Fibroblast of lung (primary cell): ENCODE measurements around the gene HHLA2. TPM values are rescaled to one million over a fixed set of nuclear protein-coding genes. Genes with fewer than 3 reads are reported as not detected.
"Not testable (repeated sequence)": the region's sequence is repeated elsewhere in the genome, so short reads cannot be mapped to it uniquely, and the experiment has no call there.

Experiments used
- DNase-seq, 2 donors: peaks; one replicate each; pipeline versions ENCODE4 v3.0.0 to v3.0.0-alpha.2; 2010; ENCODE audit warnings: low read depth in 2 of 2
- H2AFZ ChIP-seq: 2 replicates; pipeline ENCODE4 v1.5.1; 2012; ENCODE audit warnings: low read length, control low read depth, inconsistent platforms
- H3K27ac ChIP-seq: 2 replicates; pipeline ENCODE4 v1.5.1; 2011; ENCODE audit warnings: low read length, control low read depth; ENCODE audit not compliant: insufficient read depth
- H3K27me3 ChIP-seq: 2 replicates; pipeline ENCODE4 v1.5.1; 2011; ENCODE audit warnings: mild to moderate bottlenecking, low read length; ENCODE audit not compliant: control insufficient read depth, insufficient read depth
- H3K36me3 ChIP-seq: 2 replicates; pipeline ENCODE4 v1.5.1; 2011; ENCODE audit warnings: low read length; ENCODE audit not compliant: control insufficient read depth, insufficient read depth
- H3K4me1 ChIP-seq: 2 replicates; pipeline ENCODE4 v1.5.1; 2011; ENCODE audit warnings: low read length; ENCODE audit not compliant: control insufficient read depth, insufficient read depth; ENCODE audit errors: extremely low read depth
- H3K4me2 ChIP-seq: 2 replicates; pipeline ENCODE4 v1.5.1; 2011; ENCODE audit warnings: low read length, control low read depth; ENCODE audit not compliant: insufficient read depth; ENCODE audit errors: extremely low read depth
- H3K4me3 ChIP-seq, 4 experiments: fragments of 200-600 bp in 1 of 4; sonication (generic) in 1 of 4; replicated peaks in 1 of 4; 2 replicates each; pipeline ENCODE4 v1.5.1; 2011 to 2016; ENCODE audit warnings: low read length in 4 of 4, low read depth in 3 of 4, mild to moderate bottlenecking in 3 of 4, control low read depth in 2 of 4, inconsistent platforms in 1 of 4, mixed read lengths in 1 of 4; ENCODE audit not compliant: insufficient read depth in 1 of 4; ENCODE audit errors: control extremely low read depth in 1 of 4
- H3K79me2 ChIP-seq: 2 replicates; pipeline ENCODE4 v1.5.1; 2012; ENCODE audit warnings: mild to moderate bottlenecking, low read length, inconsistent platforms; ENCODE audit not compliant: control insufficient read depth, insufficient read depth
- H3K9ac ChIP-seq: 2 replicates; pipeline ENCODE4 v1.5.1; 2011; ENCODE audit warnings: mild to moderate bottlenecking, low read length, control low read depth; ENCODE audit not compliant: insufficient read depth
- H3K9me3 ChIP-seq: 2 replicates; pipeline ENCODE4 v1.5.1; 2012; ENCODE audit warnings: low read depth, low read length; ENCODE audit not compliant: control insufficient read depth, insufficient read depth
- H4K20me1 ChIP-seq: 2 replicates; pipeline ENCODE4 v1.5.1; 2011; ENCODE audit warnings: low read length; ENCODE audit not compliant: control insufficient read depth, insufficient read depth; ENCODE audit errors: extremely low read depth
- EZH2 ChIP-seq: IDR thresholded peaks from 2 replicates; pipeline ENCODE4 v1.5.1; 2012; ENCODE audit warnings: low read length, control low read depth, mild to moderate bottlenecking; ENCODE audit errors: missing control alignments
- polyA plus RNA-seq, 2 donors: library from polyadenylated mRNA; depleted of rRNA in 1 of 2; stranded (reverse) in 1 of 2; unstranded in 1 of 2; fragments of >200 nt; gene quantifications; 2 replicates each; pipeline ENCODE4 v1.2.1, GENCODE V29; 2011 to 2012; ENCODE audit warnings: missing spikeins in 1 of 2
- total RNA-seq: library from RNA; depleted of rRNA; stranded (reverse); fragments of >200 nt; gene quantifications from 2 replicates; pipeline ENCODE4 v1.2.1, GENCODE V29; 2014
- TF ChIP-seq, protein P1 (sequence below), 2 donors: IDR thresholded peaks in 1 of 2; conservative IDR thresholded peaks in 1 of 2; 1 replicate in 1 of 2; 2 replicates in 1 of 2; pipeline ENCODE4 v1.5.1; 2011 to 2012; ENCODE audit warnings: low read length in 2 of 2, control low read depth in 1 of 2, inconsistent platforms in 1 of 2, low read depth in 1 of 2, mild to moderate bottlenecking in 1 of 2

HHLA2 gene
- total and polyA plus RNA-seq, 2 donors (not counting 1 experiment from before 2014, with no cell fraction given), result not detected

DNA sequence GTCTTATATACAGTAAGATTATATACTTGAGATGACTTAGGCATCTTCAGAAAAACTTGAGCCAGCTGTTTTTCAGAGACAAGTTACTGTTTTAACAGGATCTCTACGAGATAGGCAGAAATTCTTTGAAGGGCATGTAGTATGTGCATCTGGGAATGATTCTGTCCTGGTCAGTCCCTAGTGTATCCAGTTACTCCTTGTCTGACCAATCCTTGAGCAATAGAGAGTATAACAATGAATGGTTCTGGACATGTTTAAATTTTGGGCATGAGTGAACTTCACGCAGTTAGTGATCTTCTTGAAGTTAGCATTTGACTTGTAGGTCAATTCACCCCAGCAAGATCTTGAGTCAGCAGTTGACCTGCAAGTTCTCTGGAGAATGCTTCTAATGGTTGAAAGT is 24.7 kb upstream of the HHLA2 start:
- H3K79me2 ChIP-seq, result no peaks in the 10 kb centered on the region
- no peak for DNase-seq
- no peaks in the 10 kb centered on the region for H3K9me3 ChIP-seq
- H3K9ac ChIP-seq, result no peak overlapping the region
- no peaks in the 10 kb centered on the region for H4K20me1 ChIP-seq
- no peak overlapping the region for H3K4me2 ChIP-seq
- no peaks in the 10 kb centered on the region for H3K36me3 ChIP-seq
- TF ChIP-seq, protein P1, sequence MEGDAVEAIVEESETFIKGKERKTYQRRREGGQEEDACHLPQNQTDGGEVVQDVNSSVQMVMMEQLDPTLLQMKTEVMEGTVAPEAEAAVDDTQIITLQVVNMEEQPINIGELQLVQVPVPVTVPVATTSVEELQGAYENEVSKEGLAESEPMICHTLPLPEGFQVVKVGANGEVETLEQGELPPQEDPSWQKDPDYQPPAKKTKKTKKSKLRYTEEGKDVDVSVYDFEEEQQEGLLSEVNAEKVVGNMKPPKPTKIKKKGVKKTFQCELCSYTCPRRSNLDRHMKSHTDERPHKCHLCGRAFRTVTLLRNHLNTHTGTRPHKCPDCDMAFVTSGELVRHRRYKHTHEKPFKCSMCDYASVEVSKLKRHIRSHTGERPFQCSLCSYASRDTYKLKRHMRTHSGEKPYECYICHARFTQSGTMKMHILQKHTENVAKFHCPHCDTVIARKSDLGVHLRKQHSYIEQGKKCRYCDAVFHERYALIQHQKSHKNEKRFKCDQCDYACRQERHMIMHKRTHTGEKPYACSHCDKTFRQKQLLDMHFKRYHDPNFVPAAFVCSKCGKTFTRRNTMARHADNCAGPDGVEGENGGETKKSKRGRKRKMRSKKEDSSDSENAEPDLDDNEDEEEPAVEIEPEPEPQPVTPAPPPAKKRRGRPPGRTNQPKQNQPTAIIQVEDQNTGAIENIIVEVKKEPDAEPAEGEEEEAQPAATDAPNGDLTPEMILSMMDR (conservative IDR thresholded peaks at IDR 0.05 in 1 of 2, IDR thresholded peaks at IDR 0.05 in 1 of 2; ENCODE audit: low read depth in 1 of 2, low read length in 2 of 2), result no peak
- TF ChIP-seq EZH2, result no peak
- no peaks in the 10 kb centered on the region for H3K27me3 ChIP-seq
- H3K4me3 ChIP-seq, result no peak overlapping the region
- H2AFZ ChIP-seq, result no peak overlapping the region
- no peak overlapping the region for H3K27ac ChIP-seq
- H3K4me1 ChIP-seq, result no peaks in the 10 kb centered on the region

- H2AFZ ChIP-seq, H3K27ac ChIP-seq, H3K27me3 ChIP-seq, H3K4me3 ChIP-seq, H3K4me1 ChIP-seq, H3K36me3 ChIP-seq, H3K79me2 ChIP-seq, H4K20me1 ChIP-seq, H3K4me2 ChIP-seq, H3K9me3 ChIP-seq, H3K9ac ChIP-seq, DNase-seq: not testable (repeated sequence)
Measured at GRCh38 chr3:108279066-108279465, 17.3 kb upstream of the HHLA2 start.

DNA sequence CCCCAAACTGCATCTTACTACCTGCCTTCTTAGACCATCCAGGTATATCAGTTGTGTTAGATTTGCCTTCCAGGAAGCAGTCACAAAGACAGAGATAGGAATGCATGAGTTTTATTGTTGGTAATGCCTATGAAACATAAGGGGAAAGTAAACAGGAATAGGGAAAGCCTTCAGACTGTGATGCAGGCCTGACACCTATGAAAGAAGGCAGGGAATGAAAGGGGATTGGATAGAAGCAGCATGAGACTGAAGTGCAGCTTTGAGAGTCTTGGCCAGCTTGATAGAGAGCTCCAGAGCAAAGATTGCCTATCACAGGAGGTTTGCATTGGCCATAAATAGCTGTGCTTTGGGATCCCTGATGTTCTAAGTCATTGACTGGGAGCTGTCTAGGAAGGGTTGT is 15.9 kb upstream of the HHLA2 start:
- Histone ChIP-seq H3K4me2 (no peak overlapping the region), H3K36me3 (no peaks in the 10 kb centered on the region), H3K4me1 (no peaks in the 10 kb centered on the region), H4K20me1 (no peaks in the 10 kb centered on the region), H3K27ac (no peak overlapping the region), H3K4me3 (no peak overlapping the region), H2AFZ (no peak overlapping the region), H3K9ac (no peak overlapping the region), H3K79me2 (no peaks in the 10 kb centered on the region), H3K27me3 (no peaks in the 10 kb centered on the region), H3K9me3 (no peaks in the 10 kb centered on the region)
- TF ChIP-seq, protein P1 (conservative IDR thresholded peaks at IDR 0.05 in 1 of 2, IDR thresholded peaks at IDR 0.05 in 1 of 2; ENCODE audit: low read depth in 1 of 2, low read length in 2 of 2), result no peak
- TF ChIP-seq EZH2, result no peak
- DNase-seq, result no peak

- no peaks in the 10 kb centered on the region for H4K20me1 ChIP-seq
- no peak overlapping the region for H3K4me2 ChIP-seq
- H3K4me1 ChIP-seq, result no peaks in the 10 kb centered on the region
- no peak overlapping the region for H3K9ac ChIP-seq
- no peak overlapping the region for H3K27ac ChIP-seq
- no peaks in the 10 kb centered on the region for H3K27me3 ChIP-seq
- H3K79me2 ChIP-seq, result no peaks in the 10 kb centered on the region
- H2AFZ ChIP-seq, result no peak overlapping the region
- no peak for DNase-seq
- no peaks in the 10 kb centered on the region for H3K36me3 ChIP-seq
- no peak overlapping the region for H3K4me3 ChIP-seq
- TF ChIP-seq, protein P1 (conservative IDR thresholded peaks at IDR 0.05 in 1 of 2, IDR thresholded peaks at IDR 0.05 in 1 of 2; ENCODE audit: low read depth in 1 of 2, low read length in 2 of 2), result no peak
- no peak for TF ChIP-seq EZH2
- H3K9me3 ChIP-seq, result no peaks in the 10 kb centered on the region
Measured at GRCh38 chr3:108281670-108282069, 14.7 kb upstream of the HHLA2 start.
